Thyroid gland (tissue), 4 donors: Measurements from ENCODE around the gene CACYBP.

Experiments
- CTCF ChIP-seq, 6 experiments: fragments of 200-600 bp in 3 of 6; fragments of 450-650 bp in 3 of 6; sonication (generic) in 3 of 6; IDR thresholded peaks; one replicate each; pipeline ENCODE4 v1.5.1; 2016 to 2019; ENCODE audit warnings: antibody characterized with exemption in 6 of 6, mild to moderate bottlenecking in 2 of 6, inconsistent platforms in 1 of 6, moderate library complexity in 1 of 6
- POLR2A ChIP-seq, 2 donors: fragments of 450-650 bp; IDR thresholded peaks; one replicate each; pipeline ENCODE4 v1.6.1; 2017; ENCODE audit warnings: antibody characterized with exemption in 2 of 2, mild to moderate bottlenecking in 2 of 2, moderate library complexity in 1 of 2

GRCh38 chr1:174956976-174957375, 42.8 kb upstream of the CACYBP start:
- TF ChIP-seq CTCF (IDR thresholded peaks at IDR 0.05) (no peak), POLR2A (IDR thresholded peaks at IDR 0.05) (no peak)
